SK-N-SH treated with all-trans-retinoic acid at 6 μM for 48 hours (cell line): ENCODE measurements around the gene RAPGEF1.

ENCODE experiments used
- ARNTL ChIP-seq: fragments of 450-650 bp; formaldehyde crosslinking; IDR thresholded peaks from 2 replicates; pipeline ENCODE4 v1.5.0; 2020; ENCODE audit warnings: low read depth, mild to moderate bottlenecking, moderate library complexity, borderline replicate concordance
- BACH2 ChIP-seq: fragments of 250-450 bp; sonication (Bioruptor Pico); IDR thresholded peaks from 2 replicates; pipeline ENCODE4 v1.9.0; 2021; ENCODE audit warnings: mild to moderate bottlenecking, borderline replicate concordance
- CSDC2 ChIP-seq: fragments of 250-450 bp; sonication (Bioruptor Pico); IDR thresholded peaks from 2 replicates; pipeline ENCODE4 v1.5.0; 2020; ENCODE audit warnings: mild to moderate bottlenecking, moderate library complexity
- ESRRG ChIP-seq: fragments of 250-450 bp; sonication (Bioruptor Pico); IDR thresholded peaks from 2 replicates; pipeline ENCODE4 v1.6.1; 2021; ENCODE audit warnings: mild to moderate bottlenecking
- ISL1 ChIP-seq: fragments of 250-450 bp; sonication (Bioruptor Pico); IDR thresholded peaks from 2 replicates; pipeline ENCODE4 v2.1.2; 2022; ENCODE audit warnings: mild to moderate bottlenecking, moderate library complexity
- RARB ChIP-seq: fragments of 250-450 bp; sonication (Bioruptor Pico); IDR thresholded peaks from 2 replicates; pipeline ENCODE4 v1.8.0; 2021; ENCODE audit warnings: mild to moderate bottlenecking, moderate library complexity
- SNAI2 ChIP-seq: fragments of 250-450 bp; sonication (Bioruptor Pico); IDR thresholded peaks from 2 replicates; pipeline ENCODE4 v1.5.0; 2020; ENCODE audit warnings: mild to moderate bottlenecking, moderate library complexity
- TCF4 ChIP-seq: fragments of 250-450 bp; sonication (Bioruptor Pico); IDR thresholded peaks from 2 replicates; pipeline ENCODE4 v1.8.0; 2021; ENCODE audit warnings: mild to moderate bottlenecking, moderate library complexity, borderline replicate concordance
- TOX ChIP-seq: fragments of 250-450 bp; sonication (Bioruptor Pico); IDR thresholded peaks from 2 replicates; pipeline ENCODE4 v1.8.0; 2021; ENCODE audit warnings: mild to moderate bottlenecking, moderate library complexity, borderline replicate concordance
- ZFP3 ChIP-seq: fragments of 250-450 bp; sonication (Bioruptor Pico); IDR thresholded peaks from 2 replicates; pipeline ENCODE4 v1.5.0; 2020; ENCODE audit warnings: mild to moderate bottlenecking, moderate library complexity
- ZFP30 ChIP-seq: fragments of 450-650 bp; formaldehyde crosslinking; IDR thresholded peaks from 2 replicates; pipeline ENCODE4 v1.5.0; 2022; ENCODE audit warnings: mild to moderate bottlenecking, moderate library complexity
- ZNF8 ChIP-seq: fragments of 450-650 bp; formaldehyde crosslinking; IDR thresholded peaks from 2 replicates; pipeline ENCODE4 v1.5.0; 2020; ENCODE audit warnings: mild to moderate bottlenecking, moderate library complexity
- TF ChIP-seq, protein P1 (sequence below): fragments of 250-450 bp; sonication (Bioruptor Pico); IDR thresholded peaks from 2 replicates; pipeline ENCODE4 v1.8.0; 2020; ENCODE audit warnings: mild to moderate bottlenecking, moderate library complexity, borderline replicate concordance

GRCh38 chr9:131661568-131662288 is 78.1 kb downstream of the RAPGEF1 start:
- TF ChIP-seq ARNTL (no peak), ZNF8 (no peak), SNAI2 (CRISPR knock-in tag) (no peak), TCF4 (CRISPR knock-in tag) (no peak), TOX (no peak), ESRRG (CRISPR knock-in tag) (no peak), CSDC2 (CRISPR knock-in tag) (no peak), ZFP3 (CRISPR knock-in tag) (no peak), ISL1 (CRISPR knock-in tag) (no peak), BACH2 (CRISPR knock-in tag) (no peak), ZFP30 (CRISPR knock-in tag) (no peak), RARB (CRISPR knock-in tag) (no peak)
- TF ChIP-seq, protein P1, sequence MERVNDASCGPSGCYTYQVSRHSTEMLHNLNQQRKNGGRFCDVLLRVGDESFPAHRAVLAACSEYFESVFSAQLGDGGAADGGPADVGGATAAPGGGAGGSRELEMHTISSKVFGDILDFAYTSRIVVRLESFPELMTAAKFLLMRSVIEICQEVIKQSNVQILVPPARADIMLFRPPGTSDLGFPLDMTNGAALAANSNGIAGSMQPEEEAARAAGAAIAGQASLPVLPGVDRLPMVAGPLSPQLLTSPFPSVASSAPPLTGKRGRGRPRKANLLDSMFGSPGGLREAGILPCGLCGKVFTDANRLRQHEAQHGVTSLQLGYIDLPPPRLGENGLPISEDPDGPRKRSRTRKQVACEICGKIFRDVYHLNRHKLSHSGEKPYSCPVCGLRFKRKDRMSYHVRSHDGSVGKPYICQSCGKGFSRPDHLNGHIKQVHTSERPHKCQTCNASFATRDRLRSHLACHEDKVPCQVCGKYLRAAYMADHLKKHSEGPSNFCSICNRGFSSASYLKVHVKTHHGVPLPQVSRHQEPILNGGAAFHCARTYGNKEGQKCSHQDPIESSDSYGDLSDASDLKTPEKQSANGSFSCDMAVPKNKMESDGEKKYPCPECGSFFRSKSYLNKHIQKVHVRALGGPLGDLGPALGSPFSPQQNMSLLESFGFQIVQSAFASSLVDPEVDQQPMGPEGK (CRISPR knock-in tag): no peak
